HEK293 (cell line): ENCODE results near the gene HBEGF.

Source experiments
- CTCF ChIA-PET: fragments of 350-600 bp; formaldehyde crosslinking; extraction: SDS; loops from one replicate; lab custom pipeline; 2021; ENCODE audit warnings: antibody characterized with exemption; lab: Yijun Ruan, JAX
- POLR2A ChIA-PET: fragments of 300-600 bp; formaldehyde crosslinking; extraction: SDS; loops from one replicate; lab custom pipeline; 2020; ENCODE audit warnings: antibody characterized with exemption, inconsistent platforms; lab: Yijun Ruan, JAX
- H3K27ac ChIP-seq: fragments of 200-500 bp; sonication (Bioruptor generic); 2 replicates; pipeline ENCODE4 v1.5.1; 2014; ENCODE audit warnings: low read depth, low read length, control low read depth, inconsistent platforms; ENCODE audit errors: extremely low read depth
- H3K36me3 ChIP-seq, 2 experiments: fragments of 200-500 bp in 1 of 2; sonication (Bioruptor generic) in 1 of 2; 1 replicate in 1 of 2; 2 replicates in 1 of 2; pipeline ENCODE4 v1.5.1; 2014 to 2017; ENCODE audit warnings: inconsistent platforms in 2 of 2, low read length in 2 of 2; ENCODE audit not compliant: control insufficient read depth in 2 of 2, insufficient read depth in 1 of 2
- H3K4me1 ChIP-seq: fragments of 200-500 bp; sonication (Bioruptor generic); 2 replicates; pipeline ENCODE4 v1.5.1; 2014; ENCODE audit warnings: mild to moderate bottlenecking, low read length, inconsistent platforms; ENCODE audit not compliant: control insufficient read depth, insufficient read depth
- H3K4me3 ChIP-seq: 2 replicates; pipeline ENCODE4 v1.5.1; 2011; ENCODE audit warnings: low read depth, mild to moderate bottlenecking, control low read depth, low read length, moderate library complexity
- H3K9me3 ChIP-seq: fragments of 200-500 bp; sonication (Bioruptor generic); 2 replicates; pipeline ENCODE4 v1.5.1; 2014; ENCODE audit warnings: low read depth, low read length, inconsistent platforms; ENCODE audit not compliant: control insufficient read depth, insufficient read depth
- IKZF3 ChIP-seq: fragments of 450-650 bp; IDR thresholded peaks from 2 replicates; pipeline ENCODE4 v1.5.0; 2018; ENCODE audit warnings: missing biosample characterization, mild to moderate bottlenecking, missing genetic modification characterization, moderate library complexity
- OSR2 ChIP-seq: fragments of 450-650 bp; formaldehyde crosslinking; IDR thresholded peaks from 2 replicates; pipeline ENCODE4 v1.5.1; 2016; ENCODE audit warnings: missing biosample characterization, missing genetic modification characterization
- OVOL3 ChIP-seq: fragments of 450-650 bp; formaldehyde crosslinking; IDR thresholded peaks from 2 replicates; pipeline ENCODE4 v1.5.1; 2016; ENCODE audit warnings: missing biosample characterization, missing genetic modification characterization
- WT1 ChIP-seq: fragments of 450-650 bp; formaldehyde crosslinking; IDR thresholded peaks from 2 replicates; pipeline ENCODE4 v1.5.1; 2016; ENCODE audit warnings: missing biosample characterization, missing genetic modification characterization
- ZBTB20 ChIP-seq: fragments of 450-650 bp; formaldehyde crosslinking; IDR thresholded peaks from 2 replicates; pipeline ENCODE4 v1.5.1; 2016; ENCODE audit warnings: missing biosample characterization, missing genetic modification characterization
- ZNF10 ChIP-seq: fragments of 450-650 bp; formaldehyde crosslinking; IDR thresholded peaks from 2 replicates; pipeline ENCODE4 v1.5.1; 2017; ENCODE audit warnings: missing biosample characterization, missing genetic modification characterization
- ZNF366 ChIP-seq: fragments of 450-650 bp; formaldehyde crosslinking; conservative IDR thresholded peaks from 2 replicates; pipeline ENCODE4 v1.5.1; 2016; ENCODE audit warnings: missing biosample characterization, missing genetic modification characterization
- ZNF394 ChIP-seq: fragments of 450-650 bp; formaldehyde crosslinking; IDR thresholded peaks from 2 replicates; pipeline ENCODE4 v1.5.1; 2016; ENCODE audit warnings: missing biosample characterization, missing genetic modification characterization, mild to moderate bottlenecking, moderate library complexity, borderline replicate concordance
- ZNF629 ChIP-seq: fragments of 450-650 bp; formaldehyde crosslinking; IDR thresholded peaks from 2 replicates; pipeline ENCODE4 v1.5.1; 2017; ENCODE audit warnings: missing biosample characterization, missing genetic modification characterization
- ZXDB ChIP-seq: fragments of 450-650 bp; formaldehyde crosslinking; IDR thresholded peaks from 2 replicates; pipeline ENCODE4 v1.5.1; 2016; ENCODE audit warnings: missing biosample characterization, missing genetic modification characterization
- TF ChIP-seq, protein P1 (sequence below): fragments of 450-650 bp; formaldehyde crosslinking; IDR thresholded peaks from 2 replicates; pipeline ENCODE4 v1.5.1; 2016; ENCODE audit warnings: missing biosample characterization, missing genetic modification characterization
- TF ChIP-seq, protein P2 (sequence below): fragments of 450-650 bp; formaldehyde crosslinking; IDR thresholded peaks from 2 replicates; pipeline ENCODE4 v1.5.1; 2016; ENCODE audit warnings: missing biosample characterization, missing genetic modification characterization
- TF ChIP-seq, protein P3 (sequence below): fragments of 450-650 bp; formaldehyde crosslinking; IDR thresholded peaks from 2 replicates; pipeline ENCODE4 v1.5.1; 2017; ENCODE audit warnings: missing biosample characterization, missing genetic modification characterization
- TF ChIP-seq, protein P4 (sequence below): fragments of 450-650 bp; formaldehyde crosslinking; IDR thresholded peaks from 2 replicates; pipeline ENCODE4 v1.5.1; 2017; ENCODE audit warnings: missing biosample characterization, mild to moderate bottlenecking, missing genetic modification characterization, moderate library complexity

The HBEGF gene

DNA sequence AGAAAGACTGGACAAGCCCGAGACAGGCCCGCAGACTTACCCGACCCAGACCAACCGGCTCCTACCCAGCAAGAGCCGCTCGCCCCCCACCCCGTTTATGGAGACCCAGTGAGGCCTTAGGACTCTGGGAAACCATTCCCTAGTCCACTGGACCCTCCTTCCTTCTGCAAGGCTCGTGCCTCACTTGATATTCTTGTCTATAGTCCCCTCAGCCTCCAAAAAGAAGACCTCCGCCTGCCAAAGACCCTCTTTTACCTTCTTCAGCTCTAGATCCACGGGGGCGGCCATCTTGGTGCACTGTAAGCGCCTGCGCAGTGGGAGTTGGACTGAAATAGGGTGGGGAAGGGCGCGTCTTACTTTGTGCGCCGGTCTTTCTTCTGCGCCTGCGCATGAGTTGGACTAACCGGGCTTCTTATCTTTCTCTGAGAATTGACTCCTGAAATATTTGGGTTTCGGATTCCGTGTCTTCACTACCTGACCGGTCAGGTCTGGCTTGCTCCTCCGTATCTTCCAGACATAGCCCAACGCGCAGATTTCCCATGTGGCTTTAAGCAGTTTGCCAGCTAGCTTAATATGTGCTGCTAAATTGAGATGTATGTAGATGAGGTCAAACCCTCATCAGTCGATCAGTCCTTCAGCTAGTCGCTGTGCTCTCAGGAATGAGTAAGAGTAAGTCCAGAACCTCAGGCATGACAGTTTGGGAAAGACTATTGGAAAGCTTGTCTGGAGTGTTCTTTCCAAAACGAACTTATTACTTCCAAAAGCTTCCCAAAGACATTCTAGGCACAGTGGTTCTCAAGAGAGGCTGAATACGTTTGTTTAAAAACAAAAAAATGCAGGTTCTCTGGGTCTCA, 43.4 kb downstream of the HBEGF start, which contains the start of gene PFDN1 (continued):
- TF ChIP-seq, protein P1, sequence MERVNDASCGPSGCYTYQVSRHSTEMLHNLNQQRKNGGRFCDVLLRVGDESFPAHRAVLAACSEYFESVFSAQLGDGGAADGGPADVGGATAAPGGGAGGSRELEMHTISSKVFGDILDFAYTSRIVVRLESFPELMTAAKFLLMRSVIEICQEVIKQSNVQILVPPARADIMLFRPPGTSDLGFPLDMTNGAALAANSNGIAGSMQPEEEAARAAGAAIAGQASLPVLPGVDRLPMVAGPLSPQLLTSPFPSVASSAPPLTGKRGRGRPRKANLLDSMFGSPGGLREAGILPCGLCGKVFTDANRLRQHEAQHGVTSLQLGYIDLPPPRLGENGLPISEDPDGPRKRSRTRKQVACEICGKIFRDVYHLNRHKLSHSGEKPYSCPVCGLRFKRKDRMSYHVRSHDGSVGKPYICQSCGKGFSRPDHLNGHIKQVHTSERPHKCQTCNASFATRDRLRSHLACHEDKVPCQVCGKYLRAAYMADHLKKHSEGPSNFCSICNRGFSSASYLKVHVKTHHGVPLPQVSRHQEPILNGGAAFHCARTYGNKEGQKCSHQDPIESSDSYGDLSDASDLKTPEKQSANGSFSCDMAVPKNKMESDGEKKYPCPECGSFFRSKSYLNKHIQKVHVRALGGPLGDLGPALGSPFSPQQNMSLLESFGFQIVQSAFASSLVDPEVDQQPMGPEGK (tag by site-specific recombination): peak; percentile 71
- TF ChIP-seq ZNF10: peak; percentile 100
- TF ChIP-seq ZNF394 (tag by site-specific recombination): peak; percentile 21; the same call in 1 of the 2 replicates
- TF ChIP-seq, protein P2, sequence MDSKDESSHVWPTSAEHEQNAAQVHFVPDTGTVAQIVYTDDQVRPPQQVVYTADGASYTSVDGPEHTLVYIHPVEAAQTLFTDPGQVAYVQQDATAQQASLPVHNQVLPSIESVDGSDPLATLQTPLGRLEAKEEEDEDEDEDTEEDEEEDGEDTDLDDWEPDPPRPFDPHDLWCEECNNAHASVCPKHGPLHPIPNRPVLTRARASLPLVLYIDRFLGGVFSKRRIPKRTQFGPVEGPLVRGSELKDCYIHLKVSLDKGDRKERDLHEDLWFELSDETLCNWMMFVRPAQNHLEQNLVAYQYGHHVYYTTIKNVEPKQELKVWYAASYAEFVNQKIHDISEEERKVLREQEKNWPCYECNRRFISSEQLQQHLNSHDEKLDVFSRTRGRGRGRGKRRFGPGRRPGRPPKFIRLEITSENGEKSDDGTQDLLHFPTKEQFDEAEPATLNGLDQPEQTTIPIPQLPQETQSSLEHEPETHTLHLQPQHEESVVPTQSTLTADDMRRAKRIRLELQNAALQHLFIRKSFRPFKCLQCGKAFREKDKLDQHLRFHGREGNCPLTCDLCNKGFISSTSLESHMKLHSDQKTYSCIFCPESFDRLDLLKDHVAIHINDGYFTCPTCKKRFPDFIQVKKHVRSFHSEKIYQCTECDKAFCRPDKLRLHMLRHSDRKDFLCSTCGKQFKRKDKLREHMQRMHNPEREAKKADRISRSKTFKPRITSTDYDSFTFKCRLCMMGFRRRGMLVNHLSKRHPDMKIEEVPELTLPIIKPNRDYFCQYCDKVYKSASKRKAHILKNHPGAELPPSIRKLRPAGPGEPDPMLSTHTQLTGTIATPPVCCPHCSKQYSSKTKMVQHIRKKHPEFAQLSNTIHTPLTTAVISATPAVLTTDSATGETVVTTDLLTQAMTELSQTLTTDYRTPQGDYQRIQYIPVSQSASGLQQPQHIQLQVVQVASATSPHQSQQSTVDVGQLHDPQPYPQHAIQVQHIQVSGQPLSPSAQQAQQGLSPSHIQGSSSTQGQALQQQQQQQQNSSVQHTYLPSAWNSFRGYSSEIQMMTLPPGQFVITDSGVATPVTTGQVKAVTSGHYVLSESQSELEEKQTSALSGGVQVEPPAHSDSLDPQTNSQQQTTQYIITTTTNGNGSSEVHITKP: peak; percentile 80
- peak; percentile 40; the same call in 1 of the 2 replicates for TF ChIP-seq ZNF629 (tag by site-specific recombination)
- TF ChIP-seq IKZF3 (tag by site-specific recombination): peak; percentile 68
- 0 out of 2 replicates have a peak, but pooled peaks have one; percentile 42 for TF ChIP-seq ZXDB (tag by site-specific recombination)
- TF ChIP-seq WT1: 0 out of 2 replicates have a peak, but pooled peaks have one; percentile 25
- TF ChIP-seq ZNF366 (tag by site-specific recombination): peak; percentile 51
- peak; percentile 49 for TF ChIP-seq ZBTB20 (tag by site-specific recombination)
- TF ChIP-seq, protein P3, sequence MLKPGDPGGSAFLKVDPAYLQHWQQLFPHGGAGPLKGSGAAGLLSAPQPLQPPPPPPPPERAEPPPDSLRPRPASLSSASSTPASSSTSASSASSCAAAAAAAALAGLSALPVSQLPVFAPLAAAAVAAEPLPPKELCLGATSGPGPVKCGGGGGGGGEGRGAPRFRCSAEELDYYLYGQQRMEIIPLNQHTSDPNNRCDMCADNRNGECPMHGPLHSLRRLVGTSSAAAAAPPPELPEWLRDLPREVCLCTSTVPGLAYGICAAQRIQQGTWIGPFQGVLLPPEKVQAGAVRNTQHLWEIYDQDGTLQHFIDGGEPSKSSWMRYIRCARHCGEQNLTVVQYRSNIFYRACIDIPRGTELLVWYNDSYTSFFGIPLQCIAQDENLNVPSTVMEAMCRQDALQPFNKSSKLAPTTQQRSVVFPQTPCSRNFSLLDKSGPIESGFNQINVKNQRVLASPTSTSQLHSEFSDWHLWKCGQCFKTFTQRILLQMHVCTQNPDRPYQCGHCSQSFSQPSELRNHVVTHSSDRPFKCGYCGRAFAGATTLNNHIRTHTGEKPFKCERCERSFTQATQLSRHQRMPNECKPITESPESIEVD (tag by site-specific recombination): no peak
- no peak for TF ChIP-seq OVOL3 (tag by site-specific recombination)
- TF ChIP-seq, all 188 proteins: peak for 28

DNA sequence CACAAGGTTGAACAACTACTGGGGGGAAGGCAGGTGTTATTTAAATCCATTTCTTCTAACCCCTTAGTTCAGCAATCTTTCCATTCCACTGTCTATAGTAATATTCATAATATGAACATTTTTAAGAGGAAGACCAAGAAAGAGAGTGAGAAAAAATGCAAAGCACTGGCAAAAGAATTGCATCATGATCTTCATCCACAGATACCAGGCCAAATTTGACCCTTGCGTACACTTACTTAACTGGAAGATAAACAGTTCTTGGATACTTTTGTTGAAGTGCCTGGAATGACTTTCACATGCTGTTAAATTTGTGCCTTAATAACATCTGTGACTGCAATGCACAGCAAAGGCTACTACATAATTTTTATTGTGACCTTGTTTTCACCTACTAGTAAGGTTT, 45.3 kb downstream of the HBEGF start:
- TF ChIP-seq, protein P4, sequence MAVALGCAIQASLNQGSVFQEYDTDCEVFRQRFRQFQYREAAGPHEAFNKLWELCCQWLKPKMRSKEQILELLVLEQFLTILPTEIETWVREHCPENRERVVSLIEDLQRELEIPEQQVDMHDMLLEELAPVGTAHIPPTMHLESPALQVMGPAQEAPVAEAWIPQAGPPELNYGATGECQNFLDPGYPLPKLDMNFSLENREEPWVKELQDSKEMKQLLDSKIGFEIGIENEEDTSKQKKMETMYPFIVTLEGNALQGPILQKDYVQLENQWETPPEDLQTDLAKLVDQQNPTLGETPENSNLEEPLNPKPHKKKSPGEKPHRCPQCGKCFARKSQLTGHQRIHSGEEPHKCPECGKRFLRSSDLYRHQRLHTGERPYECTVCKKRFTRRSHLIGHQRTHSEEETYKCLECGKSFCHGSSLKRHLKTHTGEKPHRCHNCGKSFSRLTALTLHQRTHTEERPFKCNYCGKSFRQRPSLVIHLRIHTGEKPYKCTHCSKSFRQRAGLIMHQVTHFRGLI: no peak
- peak; percentile 33; the same call in 1 of the 2 replicates for TF ChIP-seq OSR2 (tag by site-specific recombination)
- TF ChIP-seq, all 188 proteins: peak for 1
- H3K27ac ChIP-seq: no peak overlapping the region
- no peak overlapping the region for H3K4me3 ChIP-seq
- peaks cover 7 to 10% of the 10 kb centered on the region in 2 experiments; a peak in 2 of 3 replicates for H3K36me3 ChIP-seq
- POLR2A ChIA-PET: interaction anchor here (2.5 kb wide), 1 partner anchor 45 kb away, joined by 37 read pairs; the partner anchor contains the start of gene HBEGF
- H3K4me1 ChIP-seq: peaks cover 28% of the 10 kb centered on the region
- H3K9me3 ChIP-seq: no peaks in the 10 kb centered on the region
- CTCF ChIA-PET: no interaction called here
